CD4-positive, alpha-beta T cell treated with Interleukin-10 for 1 hour (primary cell): ENCODE results near the gene RNF180.

ENCODE experiments used
- DNase-seq: peaks from one replicate; pipeline ENCODE4 v3.0.0-alpha.2; 2020

The RNF180 gene

GRCh38 chr5:64165500-64166200 is at the start of gene RNF180:
Gene RNF180 (plus strand): TSS chr5:64165843. CDS start chr5:64200808, 34,965 bp downstream.
- no peak for DNase-seq

- DNase-seq, result no peak
Measured at GRCh38 chr5:64125521-64125920, 40.1 kb upstream of the RNF180 start.

GRCh38 chr5:64126202-64126741 is 39.4 kb upstream of the RNF180 start:
- DNase-seq, result no peak

GRCh38 chr5:64140018-64140417 is 25.6 kb upstream of the RNF180 start:
- no peak for DNase-seq

GRCh38 chr5:64144425-64145215 is 21.0 kb upstream of the RNF180 start:
- no peak for DNase-seq

- no peak for DNase-seq
Measured at GRCh38 chr5:64145216-64145895, 20.3 kb upstream of the RNF180 start.

- no peak for DNase-seq
Measured at GRCh38 chr5:64147379-64147778, 18.3 kb upstream of the RNF180 start.

GRCh38 chr5:64147849-64148441 is 17.7 kb upstream of the RNF180 start:
- DNase-seq, result no peak

GRCh38 chr5:64149268-64149667 is 16.4 kb upstream of the RNF180 start:
- DNase-seq, result no peak

- DNase-seq, result no peak
Measured at GRCh38 chr5:64149857-64150521, 15.7 kb upstream of the RNF180 start.

- no peak for DNase-seq
Measured at GRCh38 chr5:64156261-64156660, 9.4 kb upstream of the RNF180 start.

GRCh38 chr5:64158827-64159226 is 6.8 kb upstream of the RNF180 start:
- DNase-seq, result no peak

GRCh38 chr5:64160201-64160600 is 5.4 kb upstream of the RNF180 start:
- DNase-seq, result no peak

- DNase-seq, result no peak
Measured at GRCh38 chr5:64161420-64161819, 4.2 kb upstream of the RNF180 start.

- no peak for DNase-seq
Measured at GRCh38 chr5:64163135-64163534, 2.5 kb upstream of the RNF180 start.

GRCh38 chr5:64163746-64164145 is 1.9 kb upstream of the RNF180 start:
- DNase-seq, result no peak

GRCh38 chr5:64164166-64164565 is 1.5 kb upstream of the RNF180 start:
- no peak for DNase-seq

- DNase-seq, result no peak
Measured at GRCh38 chr5:64165160-64165499, 513 bp upstream of the RNF180 start.

- no peak for DNase-seq
Measured at GRCh38 chr5:64166201-64166959, 737 bp downstream of the RNF180 start.

GRCh38 chr5:64176301-64176700 is 10.7 kb downstream of the RNF180 start:
- no peak for DNase-seq

GRCh38 chr5:64180661-64181343 is 15.2 kb downstream of the RNF180 start:
- DNase-seq, result no peak
